Measurements from ENCODE around the gene PCBP3. TPM values are rescaled to one million over a fixed set of nuclear protein-coding genes. Genes with fewer than 3 reads are reported as not detected.

Gene PCBP3
- total RNA-seq, 2 donors from 2014 or later = 0.77 to 17.2 TPM

GRCh38 chr21:45875416-45875760 lies 231.9 kb downstream of the PCBP3 start:
- no peak overlapping the region for H3K4me3 ChIP-seq
- no peaks in the 10 kb centered on the region for H3K9me3 ChIP-seq
- intact Hi-C loops (cut with DNase I) = no loop called here
- no peak for DNase-seq (ENCODE audit: low spot score)
- H3K36me3 ChIP-seq = no peaks in the 10 kb centered on the region
- H3K4me1 ChIP-seq (replicated peaks) = no peaks in the 10 kb centered on the region
- no peak for TF ChIP-seq POLR2AphosphoS5 (IDR thresholded peaks at IDR 0.05)
- TF ChIP-seq CTCF (IDR thresholded peaks at IDR 0.05) = no peak
- TF ChIP-seq POLR2A (IDR thresholded peaks at IDR 0.05) = no peak
- H3K27me3 ChIP-seq (replicated peaks; ENCODE audit: insufficient read depth) = no peaks in the 10 kb centered on the region
- no peak overlapping the region for H3K27ac ChIP-seq
- WGBS = 74% methylated on average over 6 of the region's 6 CpGs

- H3K4me3 ChIP-seq = no peak overlapping the region
- no peaks in the 10 kb centered on the region for H3K27me3 ChIP-seq (replicated peaks; ENCODE audit: insufficient read depth)
- WGBS = 95% methylated on average over 11 of the region's 12 CpGs
- no peak for DNase-seq (ENCODE audit: low spot score)
- intact Hi-C loops (cut with DNase I) = no loop called here
- TF ChIP-seq POLR2A (IDR thresholded peaks at IDR 0.05) = no peak
- TF ChIP-seq POLR2AphosphoS5 (IDR thresholded peaks at IDR 0.05) = no peak
- TF ChIP-seq CTCF (IDR thresholded peaks at IDR 0.05) = no peak
- H3K27ac ChIP-seq = no peak overlapping the region
- no peaks in the 10 kb centered on the region for H3K36me3 ChIP-seq
- H3K9me3 ChIP-seq = no peaks in the 10 kb centered on the region
- no peaks in the 10 kb centered on the region for H3K4me1 ChIP-seq (replicated peaks)
These were observed 232.4 kb downstream of the PCBP3 start for GRCh38 chr21:45875881-45876280.

GRCh38 chr21:45876381-45877170 lies 233.1 kb downstream of the PCBP3 start:
- no peak overlapping the region for H3K27ac ChIP-seq
- 78% methylated on average over 28 of the region's 28 CpGs for WGBS
- H3K4me1 ChIP-seq (replicated peaks) = no peaks in the 10 kb centered on the region
- H3K4me3 ChIP-seq = no peak overlapping the region
- intact Hi-C loops (cut with DNase I) = no loop called here
- no peak for DNase-seq (ENCODE audit: low spot score)
- TF ChIP-seq POLR2AphosphoS5 (IDR thresholded peaks at IDR 0.05) = no peak
- TF ChIP-seq CTCF (IDR thresholded peaks at IDR 0.05) = no peak
- no peak for TF ChIP-seq POLR2A (IDR thresholded peaks at IDR 0.05)
- no peaks in the 10 kb centered on the region for H3K36me3 ChIP-seq
- no peaks in the 10 kb centered on the region for H3K27me3 ChIP-seq (replicated peaks; ENCODE audit: insufficient read depth)
- no peaks in the 10 kb centered on the region for H3K9me3 ChIP-seq

GRCh38 chr21:45877171-45877438 lies 233.6 kb downstream of the PCBP3 start:
- no peak for DNase-seq (ENCODE audit: low spot score)
- TF ChIP-seq POLR2AphosphoS5 (IDR thresholded peaks at IDR 0.05) (no peak), POLR2A (IDR thresholded peaks at IDR 0.05) (no peak), CTCF (IDR thresholded peaks at IDR 0.05) (no peak)
- Histone ChIP-seq H3K4me1 (replicated peaks) (no peaks in the 10 kb centered on the region), H3K4me3 (no peak overlapping the region), H3K9me3 (no peaks in the 10 kb centered on the region), H3K36me3 (no peaks in the 10 kb centered on the region), H3K27ac (no peak overlapping the region), H3K27me3 (replicated peaks; ENCODE audit: insufficient read depth) (no peaks in the 10 kb centered on the region)
- intact Hi-C loops (cut with DNase I) = no loop called here
- WGBS = 85% methylated on average over 6 of the region's 6 CpGs

GRCh38 chr21:45877821-45878469 lies 234.4 kb downstream of the PCBP3 start:
- H3K27me3 ChIP-seq (replicated peaks; ENCODE audit: insufficient read depth) = no peaks in the 10 kb centered on the region
- DNase-seq (ENCODE audit: low spot score) = no peak
- no peaks in the 10 kb centered on the region for H3K9me3 ChIP-seq
- intact Hi-C loops (cut with DNase I) = no loop called here
- no peaks in the 10 kb centered on the region for H3K4me1 ChIP-seq (replicated peaks)
- WGBS = 87% methylated on average over 9 of the region's 9 CpGs
- TF ChIP-seq CTCF (IDR thresholded peaks at IDR 0.05) = no peak
- TF ChIP-seq POLR2A (IDR thresholded peaks at IDR 0.05) = no peak
- no peak for TF ChIP-seq POLR2AphosphoS5 (IDR thresholded peaks at IDR 0.05)
- no peaks in the 10 kb centered on the region for H3K36me3 ChIP-seq
- H3K27ac ChIP-seq = no peak overlapping the region
- no peak overlapping the region for H3K4me3 ChIP-seq
